ENCODE measurements around the gene MAPK12.

- no peak for TF ChIP-seq CTCF (IDR thresholded peaks at IDR 0.05 in 8 of 11, conservative IDR thresholded peaks at IDR 0.05 in 3 of 11)
- no peak for TF ChIP-seq POLR2AphosphoS5 (IDR thresholded peaks at IDR 0.05)
Observed at GRCh38 chr22:50261615-50262459, at the start of gene MAPK12.
